ENCODE results near the gene CD63. TPM values are rescaled to one million over a fixed set of nuclear protein-coding genes. Genes with fewer than 3 reads are reported as not detected.

The CD63 gene
- total RNA-seq, 1 experiment from 2014 or later = 581 TPM

GRCh38 chr12:55719371-55719770 lies 9.4 kb downstream of the CD63 start:
- Histone ChIP-seq H2BK5ac (ENCODE audit: insufficient read length, low read length) (no peak overlapping the region), H3K4me1 (ENCODE audit: insufficient read depth, low read length) (peaks cover 13% of the 10 kb centered on the region; the same call in 1 of the 2 replicates), H2BK120ac (ENCODE audit: low read depth, low read length, poor library complexity, severe bottlenecking) (no peak overlapping the region), H3K79me2 (ENCODE audit: insufficient read depth, low read length) (no peaks in the 10 kb centered on the region), H3K79me1 (ENCODE audit: insufficient read depth, low read depth, low read length, poor library complexity, severe bottlenecking) (no peaks in the 10 kb centered on the region), H4K5ac (ENCODE audit: insufficient read length, low read depth, low read length) (no peak overlapping the region), H3K23me2 (ENCODE audit: insufficient read length, low read depth, low read length, poor library complexity, severe bottlenecking) (peaks cover 9% of the 10 kb centered on the region), H3K23ac (ENCODE audit: insufficient read length, low read depth, low read length) (no peak overlapping the region), H3K18ac (ENCODE audit: insufficient read length, low read depth, low read length) (no peak overlapping the region), H2BK15ac (ENCODE audit: low read depth, low read length) (no peak overlapping the region), H2AFZ (ENCODE audit: low read length) (no peak overlapping the region), H3K4me2 (ENCODE audit: insufficient read depth, insufficient read length, low read length) (no peak overlapping the region), H2BK20ac (ENCODE audit: low read depth, low read length, poor library complexity, severe bottlenecking) (no peak overlapping the region), H3K27ac (ENCODE audit: insufficient read length, low read depth, low read length) (no peak overlapping the region), H3K56ac (ENCODE audit: insufficient read length, low read depth, low read length) (no peak overlapping the region), H4K91ac (ENCODE audit: insufficient read length, low read depth, low read length) (no peak overlapping the region), H2BK12ac (ENCODE audit: insufficient read length, low read depth, low read length) (no peak overlapping the region), H2AK5ac (ENCODE audit: insufficient read length, low read length) (no peak overlapping the region), H3K9me3 (ENCODE audit: control insufficient read depth, low read depth, low read length) (no peaks in the 10 kb centered on the region), H3K9ac (ENCODE audit: extremely low read depth, insufficient read length, low read length) (no peak overlapping the region), H3T11ph (ENCODE audit: low read length) (no peak overlapping the region), H3K4ac (ENCODE audit: low read depth, low read length) (no peak overlapping the region), H3K27me3 (ENCODE audit: insufficient read depth, low read length) (no peaks in the 10 kb centered on the region), H3K14ac (ENCODE audit: insufficient read depth, low read length) (no peak overlapping the region), H4K20me1 (ENCODE audit: control insufficient read depth, insufficient read depth, insufficient read length) (no peaks in the 10 kb centered on the region), H4K8ac (replicated peaks; ENCODE audit: insufficient read length, low read depth, low read length) (no peak overlapping the region)
- H3K27me3 Mint-ChIP-seq (ENCODE audit: low read depth) = peaks cover 4% of the 10 kb centered on the region
- no peak for TF ChIP-seq CTCF (conservative IDR thresholded peaks at IDR 0.05)
- H3K9me3 Mint-ChIP-seq = peaks cover 0 to 3% of the 10 kb centered on the region in 2 experiments; a peak in 3 of 5 replicates
- WGBS (ENCODE audit: extremely low coverage, insufficient read length, low lambda C conversion rate) = no CpG with 5 or more reads among the region's 7 CpGs
- H3K4me1 Mint-ChIP-seq = peaks cover 38 to 41% of the 10 kb centered on the region in 2 experiments
- H3K27ac Mint-ChIP-seq = 0 out of 7 replicates have a peak overlapping the region, but pooled peaks of 1 of the 3 experiments have one; percentile 68
- H3K4me3 Mint-ChIP-seq = no peak overlapping the region
- no peak for DNase-seq
- H3K36me3 Mint-ChIP-seq (ENCODE audit: insufficient read depth in 1 of 3, low read depth in 3 of 3) = peaks cover 3 to 22% (median 14%) of the 10 kb centered on the region in 3 experiments; a peak in 6 of 7 replicates

Measured in H9 (cell line).